NT2/D1 (cell line): ENCODE measurements around the gene SYPL1.

ENCODE experiments used
- YY1 ChIP-seq: IDR thresholded peaks from 2 replicates; pipeline ENCODE4 v1.6.1; 2011; ENCODE audit not compliant: insufficient read length, insufficient read depth
- ZNF274 ChIP-seq: IDR thresholded peaks from 2 replicates; pipeline ENCODE4 v1.6.1; 2011; ENCODE audit warnings: mild to moderate bottlenecking, low read depth, low read length

DNA sequence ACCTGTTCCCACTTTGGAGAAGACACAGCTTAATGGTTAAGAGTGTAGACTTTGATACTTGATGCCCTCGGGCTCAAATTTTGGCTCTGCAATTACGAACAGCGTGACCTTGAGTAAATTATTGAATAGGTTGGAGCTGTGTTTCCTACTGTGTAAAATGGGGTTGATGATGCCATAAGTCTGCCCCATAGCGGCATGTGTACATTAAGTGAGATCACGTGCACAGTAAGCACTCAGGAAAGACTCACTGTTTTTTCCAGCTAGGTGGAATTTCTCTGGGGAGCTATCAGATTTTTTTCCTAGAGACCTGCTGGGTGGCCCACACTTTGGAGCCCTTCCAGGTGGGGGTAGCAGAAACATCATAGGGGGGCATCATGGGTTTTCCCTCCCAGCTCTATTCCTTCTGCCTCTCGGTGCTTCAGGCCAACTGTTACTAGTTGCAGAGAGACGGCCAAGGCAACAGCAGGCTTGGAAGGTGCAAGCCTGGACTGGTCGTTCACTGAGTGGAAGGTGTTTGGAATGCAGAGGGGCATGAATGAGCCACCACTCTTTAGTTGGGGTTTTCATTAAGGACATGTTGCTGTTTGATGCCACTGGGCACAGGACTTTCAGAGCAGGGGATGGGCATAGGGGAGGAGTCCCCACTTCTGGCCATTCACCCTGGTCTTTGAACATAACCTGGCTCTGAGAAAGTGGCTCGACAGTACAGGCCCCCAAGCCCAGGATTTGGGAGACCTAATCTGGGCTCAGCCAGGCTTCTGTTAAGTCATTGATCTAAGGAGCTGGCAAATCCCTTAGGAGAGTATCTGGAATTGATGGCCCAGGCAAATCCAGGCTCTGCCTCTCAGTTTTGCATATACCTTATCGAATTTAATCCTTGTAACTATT lies 64.0 kb downstream of the SYPL1 start:
- no peak for TF ChIP-seq YY1
- TF ChIP-seq ZNF274 = no peak
